HUES6 (cell line): ENCODE data around the gene ZMPSTE24.
"Not testable (repeated sequence)": the region's sequence is repeated elsewhere in the genome, so short reads cannot be mapped to it uniquely, and the experiment has no call there.

Source experiments
- H3K27ac ChIP-seq: 2 replicates; pipeline ENCODE4 v1.7.0; 2013; ENCODE audit warnings: low read depth, mild to moderate bottlenecking, low read length, inconsistent platforms
- H3K27me3 ChIP-seq: 2 replicates; pipeline ENCODE4 v1.6.1; 2013; ENCODE audit warnings: low read length; ENCODE audit not compliant: control insufficient read depth, insufficient read depth
- H3K36me3 ChIP-seq: 2 replicates; pipeline ENCODE4 v1.6.1; 2013; ENCODE audit warnings: low read length; ENCODE audit not compliant: control insufficient read depth, insufficient read depth
- H3K4me1 ChIP-seq: 2 replicates; pipeline ENCODE4 v1.6.1; 2013; ENCODE audit warnings: low read length; ENCODE audit not compliant: control insufficient read depth, insufficient read depth
- H3K4me3 ChIP-seq: 2 replicates; pipeline ENCODE4 v1.5.1; 2013; ENCODE audit warnings: low read depth, low read length
- H3K9ac ChIP-seq: one replicate; pipeline ENCODE4 v1.6.1; 2013; ENCODE audit warnings: mild to moderate bottlenecking, low read length
- H3K9me3 ChIP-seq: 2 replicates; pipeline ENCODE4 v1.6.1; 2013; ENCODE audit warnings: low read depth, low read length; ENCODE audit not compliant: control insufficient read depth, insufficient read depth

ZMPSTE24 gene

DNA sequence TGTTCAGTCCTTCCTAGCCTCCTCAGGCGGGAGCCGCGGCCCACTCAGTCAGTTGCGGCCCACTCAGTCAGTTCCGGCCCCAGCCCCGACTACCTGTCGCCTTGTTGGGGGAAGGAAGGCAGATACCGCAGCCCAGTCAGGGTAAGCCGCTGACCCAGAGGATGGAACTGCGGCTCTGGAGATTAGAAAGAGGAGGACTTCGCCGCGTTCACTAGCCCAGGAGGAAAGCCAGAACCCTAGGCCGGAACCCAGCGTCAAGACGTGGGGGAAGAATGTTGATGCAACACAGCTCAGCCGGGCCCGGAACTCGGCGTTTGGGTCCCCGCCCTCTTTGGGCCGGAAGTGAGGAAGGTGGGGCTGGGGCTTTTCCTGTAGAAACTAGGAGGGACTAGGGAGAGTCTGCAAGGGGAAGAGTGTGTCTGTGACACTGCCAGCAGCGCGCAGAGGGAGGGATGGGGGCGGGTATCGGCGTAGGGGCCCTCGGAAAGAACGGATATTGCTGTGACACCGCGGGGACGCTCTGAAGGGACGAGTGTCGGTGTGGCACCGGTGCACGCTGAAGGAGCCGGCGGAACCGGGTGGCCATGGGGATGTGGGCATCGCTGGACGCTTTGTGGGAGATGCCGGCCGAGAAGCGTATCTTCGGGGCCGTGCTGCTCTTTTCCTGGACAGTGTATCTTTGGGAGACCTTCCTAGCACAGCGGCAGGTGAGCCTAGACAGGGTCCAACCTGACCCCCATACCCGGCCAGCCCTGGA lies at the start of gene ZMPSTE24:
ZMPSTE24 (plus strand) TSS at position 549 of the 757 bp plus-strand sequence; CDS start at position 585, 36 bp downstream.
- 0 out of 2 replicates have a peak, but pooled peaks cover 5% of the 10 kb centered on the region for H3K4me1 ChIP-seq
- H3K36me3 ChIP-seq, result peaks cover 33% of the 10 kb centered on the region
- H3K9ac ChIP-seq, result peak within 1 kb of the TSS; percentile 96
- peak within 1 kb of the TSS; percentile 87 for H3K27ac ChIP-seq
- no peaks in the 10 kb centered on the region for H3K27me3 ChIP-seq
- no peaks in the 10 kb centered on the region for H3K9me3 ChIP-seq
- H3K4me3 ChIP-seq, result peak within 1 kb of the TSS; percentile 99

- no peak overlapping the region for H3K4me3 ChIP-seq
- H3K9ac ChIP-seq, result no peak overlapping the region
- peaks cover 33% of the 10 kb centered on the region for H3K36me3 ChIP-seq
- no peaks in the 10 kb centered on the region for H3K27me3 ChIP-seq
- H3K9me3 ChIP-seq, result no peaks in the 10 kb centered on the region
- no peaks in the 10 kb centered on the region for H3K4me1 ChIP-seq
- no peak overlapping the region for H3K27ac ChIP-seq
Observed at GRCh38 chr1:40210511-40211204, 47.4 kb upstream of the ZMPSTE24 start.

GRCh38 chr1:40218333-40218732 lies 39.7 kb upstream of the ZMPSTE24 start:
- no peak overlapping the region for H3K27ac ChIP-seq
- H3K36me3 ChIP-seq, result peaks cover 13% of the 10 kb centered on the region; the same call in 1 of the 2 replicates
- no peak overlapping the region for H3K9ac ChIP-seq
- no peaks in the 10 kb centered on the region for H3K9me3 ChIP-seq
- no peaks in the 10 kb centered on the region for H3K27me3 ChIP-seq
- no peaks in the 10 kb centered on the region for H3K4me1 ChIP-seq
- H3K4me3 ChIP-seq, result no peak overlapping the region

DNA sequence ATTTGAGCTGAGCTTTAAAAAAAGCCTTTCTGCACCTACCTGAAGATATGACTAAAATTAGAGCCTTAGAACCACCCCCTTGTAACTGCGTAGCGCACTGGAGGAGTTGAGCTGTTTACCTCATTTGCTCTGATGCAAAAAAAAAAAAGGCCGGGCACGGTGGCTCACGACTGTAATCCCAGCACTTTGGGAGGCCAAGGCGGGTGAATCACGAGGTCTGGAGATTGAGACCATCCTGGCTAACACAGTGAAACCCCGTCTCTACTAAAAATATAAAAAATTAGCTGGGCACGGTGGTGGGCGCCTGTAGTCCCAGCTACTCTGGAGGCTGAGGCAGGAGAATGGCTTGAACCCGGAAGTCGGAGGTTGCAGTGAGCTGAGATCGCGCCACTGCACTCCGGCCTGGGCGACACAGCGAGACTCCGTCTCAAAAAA lies 36.5 kb upstream of the ZMPSTE24 start:
- not testable (repeated sequence) for H3K9me3 ChIP-seq, H3K27me3 ChIP-seq, H3K9ac ChIP-seq, H3K4me3 ChIP-seq, H3K4me1 ChIP-seq, H3K27ac ChIP-seq
- H3K36me3 ChIP-seq, result peaks cover 13% of the 10 kb centered on the region; the same call in 1 of the 2 replicates

DNA sequence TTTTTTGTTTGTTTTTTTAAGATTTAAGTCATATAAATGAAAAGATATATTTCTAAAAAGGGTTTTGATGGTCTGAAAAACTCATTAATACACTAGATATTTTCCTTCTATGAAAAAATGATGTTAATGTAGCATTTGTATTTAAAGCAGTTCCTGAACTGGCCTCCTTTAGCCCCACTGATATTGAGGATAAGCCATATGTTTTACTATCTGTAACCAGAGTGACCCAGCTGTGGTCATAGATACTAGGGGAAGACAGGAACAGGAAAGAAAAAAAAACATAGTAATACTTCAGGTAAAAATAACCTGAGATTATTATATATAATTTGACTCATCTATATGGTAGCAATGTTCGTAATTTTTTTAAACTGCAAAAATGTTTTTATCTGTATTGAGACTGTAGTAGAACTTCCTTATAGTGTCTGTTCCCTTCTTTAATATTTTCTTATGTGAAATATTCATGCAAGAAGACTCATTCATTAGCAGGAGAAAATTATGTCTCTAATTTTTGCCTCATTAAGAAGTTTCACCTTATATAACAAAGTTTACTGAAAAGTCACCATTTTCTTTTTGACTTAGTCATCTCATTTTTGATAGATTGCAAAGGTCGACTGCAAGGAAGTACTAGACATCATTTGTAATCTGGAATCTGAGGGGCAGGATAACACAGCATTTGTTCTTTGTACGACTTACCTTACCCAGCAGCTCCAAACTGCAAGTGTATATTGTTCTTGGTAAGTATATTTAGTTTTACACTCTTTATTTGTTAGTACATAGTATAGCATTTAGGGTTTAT lies 35.9 kb upstream of the ZMPSTE24 start:
- no peaks in the 10 kb centered on the region for H3K27me3 ChIP-seq
- no peak overlapping the region for H3K4me3 ChIP-seq
- H3K9me3 ChIP-seq, result no peaks in the 10 kb centered on the region
- H3K36me3 ChIP-seq, result peaks cover 13% of the 10 kb centered on the region; the same call in 1 of the 2 replicates
- no peaks in the 10 kb centered on the region for H3K4me1 ChIP-seq
- no peak overlapping the region for H3K27ac ChIP-seq
- no peak overlapping the region for H3K9ac ChIP-seq

DNA sequence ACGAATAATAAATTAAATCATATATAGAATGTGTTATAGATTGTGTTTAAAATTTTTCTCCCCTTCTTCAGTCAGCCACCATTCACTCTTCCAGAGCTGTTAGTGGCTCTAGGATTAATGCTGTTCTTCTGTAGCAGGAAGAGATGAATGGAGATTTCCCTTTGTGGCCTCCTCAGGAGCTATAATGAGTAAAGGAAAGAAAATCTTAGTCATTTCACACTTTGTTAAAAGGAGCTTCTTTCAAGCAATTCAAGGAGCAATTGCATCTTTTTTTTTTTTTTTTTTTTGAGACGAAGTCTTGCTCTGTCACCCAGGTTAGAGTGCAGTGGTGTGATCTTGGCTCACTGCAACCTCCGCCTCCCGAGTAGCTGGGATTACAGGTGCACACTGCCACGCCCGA lies 34.0 kb upstream of the ZMPSTE24 start:
- H3K36me3 ChIP-seq, result peaks cover 10% of the 10 kb centered on the region; the same call in 1 of the 2 replicates
- no peak overlapping the region for H3K27ac ChIP-seq
- no peak overlapping the region for H3K9ac ChIP-seq
- no peaks in the 10 kb centered on the region for H3K27me3 ChIP-seq
- H3K4me3 ChIP-seq, result no peak overlapping the region
- no peaks in the 10 kb centered on the region for H3K4me1 ChIP-seq
- H3K9me3 ChIP-seq, result no peaks in the 10 kb centered on the region

DNA sequence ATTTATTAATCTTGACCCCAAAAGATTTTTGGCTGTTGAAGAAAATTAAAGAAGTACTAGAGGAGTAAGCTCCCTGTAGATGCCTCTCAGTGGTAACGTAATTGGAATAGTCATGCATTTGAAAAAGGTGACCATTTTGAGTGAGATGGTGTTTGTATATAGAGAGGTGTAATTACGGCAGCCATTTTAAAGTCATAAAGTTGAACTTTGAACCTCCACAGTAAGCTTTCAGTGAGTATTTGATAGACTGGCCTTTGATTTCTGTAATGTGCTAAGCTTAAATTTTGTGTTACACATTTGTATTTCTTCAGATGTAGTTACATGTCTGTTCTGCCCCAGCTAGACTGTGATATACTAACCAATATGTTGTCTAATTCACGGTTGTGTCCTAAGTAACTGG lies 31.8 kb upstream of the ZMPSTE24 start:
- H3K4me3 ChIP-seq, result no peak overlapping the region
- H3K36me3 ChIP-seq, result peaks cover 11% of the 10 kb centered on the region
- H3K27ac ChIP-seq, result no peak overlapping the region
- H3K9ac ChIP-seq, result no peak overlapping the region
- no peaks in the 10 kb centered on the region for H3K4me1 ChIP-seq
- no peaks in the 10 kb centered on the region for H3K27me3 ChIP-seq
- H3K9me3 ChIP-seq, result no peaks in the 10 kb centered on the region

DNA sequence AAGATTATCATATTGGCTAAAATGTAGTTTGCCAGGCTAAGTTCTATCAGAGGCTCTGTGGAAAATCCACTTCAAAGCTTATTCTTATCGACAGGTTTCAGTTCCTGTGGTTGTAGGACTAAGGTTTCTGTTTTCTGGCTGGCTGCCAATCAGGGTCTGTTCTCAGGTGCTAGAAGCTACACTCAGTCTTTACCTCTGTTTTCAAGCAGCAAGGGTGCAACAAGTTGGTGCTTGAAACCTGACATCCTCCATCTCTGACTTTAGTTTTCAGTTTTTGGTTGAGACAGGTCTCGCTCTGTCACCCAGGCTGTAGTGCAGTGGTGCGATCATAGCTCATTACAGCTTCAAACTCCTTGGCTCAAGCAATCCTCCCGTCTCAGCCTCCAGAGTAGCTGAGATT lies 25.6 kb upstream of the ZMPSTE24 start:
- H3K27ac ChIP-seq, result no peak overlapping the region
- no peak overlapping the region for H3K4me3 ChIP-seq
- peaks cover 53% of the 10 kb centered on the region for H3K36me3 ChIP-seq
- H3K4me1 ChIP-seq, result no peaks in the 10 kb centered on the region
- H3K9me3 ChIP-seq, result no peaks in the 10 kb centered on the region
- no peak overlapping the region for H3K9ac ChIP-seq
- no peaks in the 10 kb centered on the region for H3K27me3 ChIP-seq

DNA sequence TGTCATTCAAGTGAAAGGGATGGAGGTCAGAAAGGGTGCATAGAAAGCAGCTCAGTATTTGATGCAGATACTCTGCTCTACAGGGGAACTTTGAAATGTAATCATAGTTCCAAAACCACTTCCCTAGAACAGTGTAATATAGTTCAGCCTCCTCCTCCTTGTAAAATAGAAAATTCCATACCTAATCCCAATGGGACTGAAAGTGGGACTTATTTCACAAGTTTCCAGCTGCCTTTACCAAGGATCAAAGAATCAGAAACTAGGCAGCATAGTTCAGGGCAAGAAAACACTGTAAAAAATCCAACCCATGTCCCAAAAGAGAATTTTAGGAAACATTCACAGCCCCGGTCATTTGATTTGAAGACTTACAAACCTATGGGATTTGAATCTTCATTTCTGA lies 18.4 kb upstream of the ZMPSTE24 start:
- Histone ChIP-seq H3K9me3 (no peaks in the 10 kb centered on the region), H3K4me1 (no peaks in the 10 kb centered on the region), H3K4me3 (no peak overlapping the region), H3K36me3 (peaks cover 46% of the 10 kb centered on the region), H3K27ac (no peak overlapping the region), H3K27me3 (no peaks in the 10 kb centered on the region), H3K9ac (no peak overlapping the region)

GRCh38 chr1:40240390-40240789 lies 17.6 kb upstream of the ZMPSTE24 start:
- no peak overlapping the region for H3K27ac ChIP-seq
- H3K9ac ChIP-seq, result no peak overlapping the region
- no peaks in the 10 kb centered on the region for H3K27me3 ChIP-seq
- H3K4me3 ChIP-seq, result no peak overlapping the region
- H3K9me3 ChIP-seq, result no peaks in the 10 kb centered on the region
- H3K4me1 ChIP-seq, result no peaks in the 10 kb centered on the region
- H3K36me3 ChIP-seq, result peaks cover 41% of the 10 kb centered on the region
